Germinal center (tissue), 1 donor: ENCODE data around the gene CBX2.
"Not testable (repeated sequence)": the region's sequence is repeated elsewhere in the genome, so short reads cannot be mapped to it uniquely, and the experiment has no call there.

Experiments
- DNase-seq: peaks from one replicate; pipeline ENCODE4 v3.0.0; 2012; ENCODE audit warnings: mixed read lengths, low spot score

Gene CBX2

GRCh38 chr17:79769570-79770506 lies 8.1 kb upstream of the CBX2 start:
- no peak for DNase-seq

DNA sequence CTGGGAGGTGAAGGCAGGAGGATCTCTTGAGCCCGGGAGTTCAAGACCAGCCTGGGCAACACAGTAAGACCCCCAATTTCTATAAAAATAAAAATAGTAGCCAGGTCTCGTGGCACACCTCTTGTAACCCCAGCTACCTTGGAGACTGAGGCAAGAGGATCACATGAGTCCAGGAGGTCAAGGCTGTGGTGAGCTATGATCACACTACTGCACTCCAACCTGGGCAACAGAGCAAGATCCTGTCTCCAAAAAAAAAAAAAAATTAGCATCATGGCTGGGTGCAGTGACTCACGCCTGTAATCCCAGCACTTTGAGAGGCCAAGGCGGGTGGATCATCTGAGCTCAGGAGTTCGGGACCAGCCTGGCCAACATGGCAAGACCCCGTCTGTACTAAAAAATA lies 6.7 kb upstream of the CBX2 start:
- no peak for DNase-seq

GRCh38 chr17:79772726-79773125 lies 5.2 kb upstream of the CBX2 start:
- not testable (repeated sequence) for DNase-seq

GRCh38 chr17:79774561-79774975 lies 3.4 kb upstream of the CBX2 start:
- DNase-seq, result no peak

GRCh38 chr17:79775632-79776031 lies 2.3 kb upstream of the CBX2 start:
- no peak for DNase-seq

- DNase-seq, result no peak
Measured at GRCh38 chr17:79776376-79777119, 1.4 kb upstream of the CBX2 start.

- peak; percentile 53 for DNase-seq
Measured at GRCh38 chr17:79777120-79777893, 641 bp upstream of the CBX2 start.

- peak; percentile 57 for DNase-seq
Measured at GRCh38 chr17:79778504-79779083, 646 bp downstream of the CBX2 start.

- no peak for DNase-seq
Measured at GRCh38 chr17:79779084-79779529, 1.2 kb downstream of the CBX2 start.

DNA sequence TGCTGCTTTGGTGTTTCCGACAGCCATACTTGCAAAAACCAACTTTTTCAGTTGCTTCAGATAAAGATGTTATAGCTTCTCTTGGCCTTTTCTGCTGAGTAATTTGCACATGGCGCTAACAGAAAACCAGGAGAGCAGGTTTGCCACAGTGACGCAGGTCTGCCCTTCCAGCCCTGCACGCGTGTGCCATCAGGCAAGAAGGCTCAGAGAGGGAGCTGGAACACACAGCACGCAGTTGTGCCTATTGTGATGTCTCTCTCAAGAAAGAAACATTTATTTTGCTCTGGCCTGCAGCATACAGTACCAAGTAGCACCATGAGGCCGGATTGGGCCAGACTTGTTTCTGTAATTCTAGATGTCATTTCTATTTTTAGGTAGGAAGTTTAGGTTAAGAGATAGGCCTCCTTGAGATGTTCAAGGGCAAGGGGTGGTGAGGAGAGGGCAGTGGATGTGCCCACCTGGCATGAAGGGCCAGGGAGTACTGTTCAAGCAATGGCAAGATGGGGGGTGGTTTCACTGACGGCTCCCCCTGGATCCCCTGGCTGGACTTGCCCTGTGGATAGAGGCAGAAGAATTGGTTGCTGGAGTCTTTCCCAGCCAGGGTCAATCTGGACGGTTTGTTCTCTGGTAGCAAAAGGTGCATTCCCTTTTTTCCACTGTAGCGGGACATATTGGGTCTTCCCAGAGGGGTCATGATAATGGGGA lies 1.9 kb downstream of the CBX2 start:
- DNase-seq, result no peak

DNA sequence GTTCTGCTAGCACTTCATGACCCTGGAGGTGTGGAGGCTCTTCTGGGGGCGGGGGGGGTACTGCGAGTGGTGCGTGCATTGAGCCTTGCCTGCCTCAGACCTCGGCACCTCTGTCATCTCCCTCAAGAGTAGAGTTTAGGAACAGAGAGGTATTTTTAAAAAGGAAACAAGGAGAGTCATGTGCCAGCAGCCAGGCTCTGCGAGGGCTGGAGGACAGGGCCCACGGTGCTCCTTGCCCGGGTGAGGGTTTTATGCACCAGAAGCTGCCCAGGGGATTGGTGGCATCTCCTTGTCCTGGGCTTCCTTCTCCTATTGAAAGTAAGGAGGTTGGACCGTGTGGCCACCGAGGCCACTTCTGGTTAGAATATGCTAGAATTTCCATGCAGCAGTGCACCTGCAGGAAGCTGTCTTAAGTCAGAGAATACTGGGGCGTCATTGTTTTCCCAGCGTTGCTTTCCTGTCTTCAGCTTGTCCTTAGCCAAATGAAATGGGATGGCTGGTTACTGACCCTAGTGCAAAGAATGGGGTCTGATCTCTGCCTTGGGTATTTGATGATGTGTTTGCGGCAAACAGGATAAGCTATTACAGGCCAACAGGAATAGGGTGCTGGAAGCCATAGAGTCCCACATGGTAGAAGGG lies 3.2 kb downstream of the CBX2 start:
- DNase-seq, result no peak

DNA sequence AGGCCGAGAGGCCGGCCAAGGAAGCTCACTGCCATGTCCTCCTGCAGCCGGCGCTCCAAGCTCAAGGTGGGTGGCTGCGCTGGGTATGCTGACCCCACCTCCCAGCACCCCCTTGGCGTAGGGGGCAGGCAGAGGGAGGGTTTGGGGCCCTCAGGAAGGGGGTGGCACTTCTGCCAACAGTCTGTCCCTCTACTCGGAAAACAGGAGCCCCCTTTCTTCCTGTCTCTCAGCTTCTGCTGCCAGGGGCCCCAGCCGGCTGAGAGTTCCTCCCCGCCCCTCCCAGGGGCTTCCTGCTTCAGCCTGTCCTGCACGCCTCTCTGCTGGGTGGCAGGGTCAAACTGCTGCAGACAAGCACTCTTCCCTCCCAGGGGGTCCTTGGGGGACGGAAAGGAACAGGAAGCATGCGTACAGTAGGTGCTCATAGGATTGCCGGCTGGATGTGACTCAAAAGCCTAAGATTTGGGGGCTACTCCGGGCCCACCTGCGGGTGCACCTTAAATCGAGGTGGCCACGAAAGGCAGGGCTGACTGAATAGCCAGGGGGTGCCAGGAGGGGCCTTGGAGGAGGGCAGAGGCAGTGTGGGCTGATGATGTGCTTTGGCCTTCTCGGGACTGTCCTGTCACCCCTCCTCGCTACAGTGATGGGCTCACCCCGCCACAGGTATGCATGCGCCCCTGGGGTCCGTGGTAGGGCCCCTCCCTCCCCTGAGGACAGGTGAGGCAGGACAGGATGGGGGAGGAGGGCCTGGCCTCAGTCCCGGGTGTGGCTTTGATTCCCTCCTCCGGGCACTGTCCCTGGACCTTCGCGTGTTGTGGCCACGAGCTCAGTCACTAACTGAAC lies 4.0 kb downstream of the CBX2 start:
- no peak for DNase-seq

DNA sequence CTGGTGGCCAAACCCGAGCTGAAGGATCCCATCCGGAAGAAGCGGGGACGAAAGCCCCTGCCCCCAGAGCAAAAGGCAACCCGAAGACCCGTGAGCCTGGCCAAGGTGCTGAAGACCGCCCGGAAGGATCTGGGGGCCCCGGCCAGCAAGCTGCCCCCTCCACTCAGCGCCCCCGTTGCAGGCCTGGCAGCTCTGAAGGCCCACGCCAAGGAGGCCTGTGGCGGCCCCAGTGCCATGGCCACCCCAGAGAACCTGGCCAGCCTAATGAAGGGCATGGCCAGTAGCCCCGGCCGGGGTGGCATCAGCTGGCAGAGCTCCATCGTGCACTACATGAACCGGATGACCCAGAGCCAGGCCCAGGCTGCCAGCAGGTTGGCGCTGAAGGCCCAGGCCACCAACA lies 5.9 kb downstream of the CBX2 start:
- no peak for DNase-seq

- no peak for DNase-seq
Measured at GRCh38 chr17:79784353-79785016, 6.5 kb downstream of the CBX2 start.

- no peak for DNase-seq
Measured at GRCh38 chr17:79785017-79785899, 7.3 kb downstream of the CBX2 start.

GRCh38 chr17:79785900-79786810 lies 8.2 kb downstream of the CBX2 start:
- no peak for DNase-seq
